Head of caudate nucleus (tissue), 42 donors: ENCODE results near the gene AFAP1L1.
"Not testable (repeated sequence)": the region's sequence is repeated elsewhere in the genome, so short reads cannot be mapped to it uniquely, and the experiment has no call there.

ENCODE experiments used
- DNase-seq, 42 donors: peaks; one replicate each; pipeline versions ENCODE4 v3.0.0 to v3.0.0-alpha.2; 2020 to 2021; ENCODE audit warnings: mixed read lengths in 7 of 42
- intact Hi-C: fragments of 100-400 bp; cut with DNase I; formaldehyde crosslinking; loops from one replicate; pipeline ENCODE4 v1.15.0; 2022

Gene AFAP1L1

GRCh38 chr5:149257889-149258705 is 13.6 kb upstream of the AFAP1L1 start:
- DNase-seq, result no peak
- intact Hi-C loops, result no loop called here

DNA sequence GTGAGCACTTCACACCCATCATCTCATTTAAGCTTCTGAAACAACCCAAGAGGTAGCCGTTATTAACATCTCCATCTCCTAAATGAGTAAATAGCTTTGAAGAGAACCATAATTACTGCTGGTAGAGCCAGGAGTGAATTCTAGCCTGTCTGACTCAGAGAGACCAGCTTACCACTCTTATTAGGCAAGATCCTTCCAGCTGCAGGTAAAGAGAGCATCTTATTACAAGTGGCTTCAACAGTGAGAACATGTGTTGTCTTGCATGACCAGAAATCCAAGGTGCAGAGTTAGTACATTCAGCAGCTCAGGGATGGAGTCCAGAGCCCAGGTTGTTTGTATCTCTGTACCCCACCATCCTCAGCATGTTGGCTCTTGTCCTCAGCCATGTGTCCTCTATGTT is 10.9 kb upstream of the AFAP1L1 start:
- no peak for DNase-seq
- intact Hi-C loops, result loop anchor here (10.0 kb wide), 1 partner anchor 116 kb away; the partner anchor contains the start of gene ABLIM3

DNA sequence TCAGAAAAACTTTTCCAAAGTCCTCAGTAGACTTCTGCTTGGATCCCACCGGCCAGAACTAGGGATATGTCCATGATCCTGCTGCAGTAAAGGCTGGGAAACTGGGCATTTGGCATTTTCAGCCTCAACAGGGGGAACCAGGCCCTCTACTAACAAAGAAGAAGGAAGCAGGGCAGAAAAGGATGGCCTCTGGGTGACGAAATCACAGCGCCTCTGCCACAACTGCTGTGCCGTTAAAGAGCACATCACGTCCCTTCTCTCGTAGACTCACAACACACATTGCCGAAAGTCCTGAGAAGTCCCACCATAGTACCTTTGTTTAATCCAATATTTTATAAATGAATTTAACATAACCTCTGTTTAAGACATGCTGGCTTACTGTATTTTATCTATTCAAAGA is 10.4 kb upstream of the AFAP1L1 start:
- intact Hi-C loops, result loop anchor here (10.0 kb wide), 1 partner anchor 116 kb away; the partner anchor contains the start of gene ABLIM3

DNA sequence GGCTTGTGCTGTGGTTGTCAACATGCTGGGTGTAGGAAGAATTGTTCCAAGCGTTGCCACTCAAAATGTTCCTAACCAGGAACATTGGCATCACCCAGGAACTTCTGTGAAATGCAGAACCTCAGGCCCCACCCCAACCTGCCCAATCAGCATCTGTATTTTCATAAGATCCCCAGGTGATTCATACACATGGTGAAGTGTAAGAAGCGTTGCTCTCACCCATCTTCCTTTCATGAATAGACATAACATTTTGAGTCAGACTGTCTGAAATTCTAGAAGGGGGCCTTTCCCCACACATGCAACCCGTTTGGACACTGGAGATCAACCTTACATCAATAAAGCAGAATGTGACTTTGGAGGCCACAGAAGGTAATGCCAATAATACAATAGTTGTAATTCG is 9.3 kb upstream of the AFAP1L1 start:
- DNase-seq, result no peak
- intact Hi-C loops, result loop anchor here (10.0 kb wide), 1 partner anchor 118 kb away; the partner anchor contains the start of gene ABLIM3

More for the DNA sequence above, 10.4 kb upstream of the AFAP1L1 start:
- no peak for DNase-seq

- intact Hi-C loops, result loop anchor here (10.0 kb wide), 1 partner anchor 120 kb away; the partner anchor contains the start of gene ABLIM3
- peak in 39 of 42 donors; percentile 13 to 81 (median 52) for DNase-seq
Measured at GRCh38 chr5:149264439-149265067, 7.1 kb upstream of the AFAP1L1 start.

- no peak for DNase-seq
- intact Hi-C loops, result loop anchor here (10.0 kb wide), 1 partner anchor 120 kb away; the partner anchor contains the start of gene ABLIM3
Measured at GRCh38 chr5:149265068-149265465, 6.6 kb upstream of the AFAP1L1 start.

DNA sequence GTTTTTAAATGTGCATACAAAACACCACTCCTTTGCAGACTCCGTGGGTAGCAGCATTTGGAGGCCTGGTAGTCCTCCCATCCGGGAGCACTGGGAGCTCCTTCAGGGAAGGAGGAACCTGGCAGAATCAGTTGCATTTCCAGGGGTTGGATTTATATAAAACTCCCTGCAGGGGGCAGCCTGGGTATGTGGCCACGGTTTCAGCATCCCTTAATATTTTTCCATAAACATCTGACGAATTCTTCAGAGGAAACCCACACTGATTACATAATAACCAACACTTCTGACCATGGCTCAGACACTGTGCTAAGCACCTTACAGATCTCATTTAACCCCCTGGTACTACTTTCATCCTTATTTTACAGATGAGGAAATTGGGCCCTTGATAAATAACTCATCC is 6.1 kb upstream of the AFAP1L1 start:
- DNase-seq, result peak in 26 of 42 donors; percentile 14 to 69 (median 38)
- intact Hi-C loops, result loop anchor here (10.0 kb wide), 1 partner anchor 121 kb away; the partner anchor contains the start of gene ABLIM3

DNA sequence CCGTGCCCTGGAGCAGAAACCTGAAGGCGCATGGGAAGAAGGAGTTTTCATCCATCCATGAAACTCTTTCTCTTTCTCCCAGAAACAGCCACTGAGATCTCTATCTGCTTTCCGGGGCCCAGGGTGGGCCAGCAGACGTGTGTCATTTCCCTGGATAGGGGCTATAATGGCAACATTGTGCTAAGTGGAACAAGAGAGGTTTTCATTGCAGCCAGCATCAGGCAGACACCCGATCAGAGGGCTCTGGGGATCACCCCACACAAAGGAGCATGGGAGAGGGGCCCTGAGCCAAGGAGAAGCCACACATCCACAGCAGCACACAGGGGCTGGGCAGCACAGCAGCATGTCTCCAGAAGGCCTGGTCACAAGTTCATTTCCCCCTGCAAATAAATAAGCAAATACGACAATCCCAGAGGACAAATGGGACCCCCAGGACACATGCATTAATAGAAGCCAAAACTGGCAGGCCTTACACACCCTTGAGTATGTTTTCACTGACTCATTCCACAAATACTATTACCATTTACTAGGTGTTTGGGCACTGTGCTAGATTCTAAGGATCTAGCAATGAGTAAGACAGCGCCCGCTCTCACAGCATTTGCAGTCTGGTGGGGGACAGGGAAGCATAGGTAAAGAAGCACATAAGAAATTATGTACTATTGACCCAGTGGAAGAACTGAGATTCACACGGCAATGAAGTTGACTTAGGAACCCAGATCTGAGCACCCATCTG is 4.3 kb upstream of the AFAP1L1 start:
- peak; percentile 61 to 94 (median 86) for DNase-seq
- intact Hi-C loops, result loop anchor here (10.0 kb wide), 1 partner anchor 123 kb away; the partner anchor contains the start of gene ABLIM3

DNA sequence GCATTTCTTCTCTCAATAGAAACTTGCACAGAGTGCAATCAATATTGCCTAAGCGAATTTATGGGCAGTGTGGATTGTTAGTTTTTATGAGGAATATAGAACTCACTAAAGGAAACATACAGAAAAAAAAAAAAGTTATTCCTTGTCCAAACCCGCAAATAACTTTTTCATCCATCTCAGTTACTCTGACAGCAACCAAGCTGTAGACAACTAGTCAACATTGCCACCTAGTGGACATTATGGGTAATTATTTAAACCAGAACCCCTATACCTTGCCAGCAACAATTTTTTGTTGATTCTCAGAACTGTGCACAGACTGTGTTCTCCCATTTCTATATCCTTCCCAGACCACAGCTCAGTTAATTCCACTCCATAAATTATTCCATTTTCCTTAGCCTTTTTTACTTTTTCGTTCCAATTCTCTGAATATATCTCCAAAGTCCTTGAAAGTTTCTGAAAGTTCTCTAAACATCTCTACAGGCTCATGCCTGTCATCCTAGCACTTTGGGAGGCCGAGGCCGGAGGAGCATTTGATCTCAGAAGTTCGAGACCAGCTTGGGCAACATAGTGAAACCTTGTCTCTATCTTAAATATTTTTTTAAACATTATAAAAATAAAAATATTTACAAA is 2.6 kb upstream of the AFAP1L1 start:
- intact Hi-C loops, result loop anchor here (10.0 kb wide), 1 partner anchor 124 kb away; the partner anchor contains the start of gene ABLIM3
- DNase-seq, result peak in 2 of 42 donors; percentile 26 to 48

DNA sequence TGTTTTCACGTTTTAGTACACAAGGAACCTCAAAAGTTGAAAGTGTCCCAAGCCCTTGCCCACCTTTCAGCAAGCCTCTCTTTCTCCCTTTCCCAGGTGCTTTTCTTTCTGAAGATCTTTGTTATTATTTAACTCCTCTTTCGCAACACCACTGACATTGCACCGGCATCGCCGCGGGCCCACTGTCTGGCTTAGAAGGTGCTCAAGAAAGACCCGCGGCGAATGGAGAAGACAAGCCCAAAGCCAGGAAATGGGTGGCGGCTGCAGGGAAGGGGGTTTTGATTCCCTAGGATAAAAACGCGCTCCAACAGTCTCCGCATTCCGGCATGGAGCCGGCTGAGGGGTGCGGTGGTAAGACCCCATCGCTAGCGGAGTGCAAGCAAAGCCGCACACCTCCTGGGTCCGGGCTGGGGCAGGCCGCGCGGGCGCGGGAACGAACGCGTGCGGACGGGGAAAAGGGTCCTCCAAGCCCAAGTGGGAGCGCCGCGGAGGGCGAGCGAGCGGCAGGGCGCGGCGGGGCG is 404 bp upstream of the AFAP1L1 start:
- DNase-seq, result peak in 3 of 42 donors; percentile 21 to 50 (median 32)
- intact Hi-C loops, result no loop called here

GRCh38 chr5:149272781-149273180 is 1.1 kb downstream of the AFAP1L1 start:
- intact Hi-C loops, DNase-seq: not testable (repeated sequence)

DNA sequence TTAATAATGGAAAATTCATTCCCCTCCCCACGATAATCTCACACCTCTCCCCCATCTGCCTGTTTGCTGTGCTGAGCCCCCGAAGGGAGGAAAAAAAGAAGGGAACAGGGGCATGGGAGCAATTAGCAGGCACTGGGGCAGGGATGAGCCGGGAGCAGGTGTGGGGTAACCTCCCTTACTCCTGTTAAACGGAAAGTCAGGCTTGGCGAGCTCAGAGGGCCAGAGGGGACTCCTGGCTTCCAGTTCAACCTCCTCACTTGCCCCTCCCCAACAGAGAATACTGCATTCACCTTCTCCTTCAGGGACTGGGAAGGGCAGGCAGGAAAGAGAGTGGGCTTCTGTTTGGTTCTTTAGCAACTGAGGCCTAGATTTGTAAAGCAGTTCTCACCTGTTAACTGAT is 1.6 kb downstream of the AFAP1L1 start:
- no peak for DNase-seq
- intact Hi-C loops, result no loop called here

- intact Hi-C loops, result no loop called here
- DNase-seq, result no peak
Measured at GRCh38 chr5:149273950-149274349, 2.3 kb downstream of the AFAP1L1 start.

- intact Hi-C loops, result no loop called here
- DNase-seq, result no peak
Measured at GRCh38 chr5:149274939-149275338, 3.3 kb downstream of the AFAP1L1 start.

GRCh38 chr5:149277801-149278200 is 6.1 kb downstream of the AFAP1L1 start:
- no peak for DNase-seq
- intact Hi-C loops, result no loop called here

DNA sequence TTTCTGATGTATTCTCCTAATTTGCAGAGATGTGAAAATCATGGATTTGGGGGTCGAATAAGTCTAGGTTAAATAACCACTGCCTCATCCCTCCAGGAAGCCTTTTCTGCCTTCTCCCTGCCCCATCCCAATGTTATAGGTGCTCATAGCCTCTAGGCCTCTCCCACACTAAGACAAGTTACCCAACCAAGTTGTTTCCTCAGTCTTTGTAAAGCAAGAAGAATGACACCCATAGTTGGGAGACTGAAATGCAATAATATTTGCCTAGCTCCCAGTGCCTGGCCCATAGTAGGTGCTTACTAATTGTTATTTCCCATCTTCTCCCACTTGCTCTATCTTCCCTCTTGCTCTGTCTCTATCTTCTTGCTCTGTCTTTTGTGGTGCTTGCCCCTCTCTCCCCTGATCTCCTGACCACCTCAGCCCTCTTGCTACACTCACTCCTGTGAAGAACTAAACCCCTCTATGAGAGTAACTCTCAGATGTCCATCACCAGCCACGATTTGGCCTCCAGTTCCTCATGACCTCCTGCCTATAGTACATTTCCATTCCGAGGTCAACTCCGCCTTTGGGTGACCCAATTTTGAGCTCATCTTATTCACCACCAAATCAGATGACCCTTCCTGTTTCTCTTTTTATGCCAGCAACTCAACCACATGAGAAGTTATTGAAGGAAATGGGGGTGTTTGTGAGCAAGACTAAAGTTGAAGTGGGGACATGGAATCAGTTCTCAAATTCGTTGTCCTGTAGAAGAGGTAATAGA is 7.0 kb downstream of the AFAP1L1 start:
- intact Hi-C loops, result no loop called here
- no peak for DNase-seq

DNA sequence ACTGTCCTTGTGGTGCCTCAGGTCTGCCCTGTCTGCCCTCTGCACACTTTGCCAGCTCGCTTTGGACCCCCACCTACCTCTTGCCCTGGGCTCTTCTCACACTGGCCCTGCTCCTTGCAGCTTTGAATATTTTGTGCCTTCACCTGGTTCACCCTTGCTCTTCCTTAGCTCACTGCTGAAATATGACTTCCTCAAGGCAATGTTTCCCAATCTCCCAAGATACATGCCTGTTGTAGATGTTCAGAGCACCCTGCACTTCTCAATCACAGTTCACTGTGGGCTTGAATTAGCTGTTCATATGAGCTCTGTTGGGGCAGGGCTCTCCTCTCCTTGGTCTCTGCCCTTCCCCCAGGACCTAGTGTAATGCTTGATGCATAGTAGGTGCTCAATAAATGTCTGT is 8.0 kb downstream of the AFAP1L1 start:
- intact Hi-C loops, result no loop called here
- DNase-seq, result no peak

- intact Hi-C loops, result no loop called here
- DNase-seq, result no peak
Measured at GRCh38 chr5:149280124-149280523, 8.5 kb downstream of the AFAP1L1 start.
